NCI-H510A (cell line): ENCODE data around the gene ACOXL.

Source experiments
- DNase-seq: peaks from one replicate; lab custom pipeline; 2025; lab: John Stamatoyannopoulos, UW

ACOXL gene

DNA sequence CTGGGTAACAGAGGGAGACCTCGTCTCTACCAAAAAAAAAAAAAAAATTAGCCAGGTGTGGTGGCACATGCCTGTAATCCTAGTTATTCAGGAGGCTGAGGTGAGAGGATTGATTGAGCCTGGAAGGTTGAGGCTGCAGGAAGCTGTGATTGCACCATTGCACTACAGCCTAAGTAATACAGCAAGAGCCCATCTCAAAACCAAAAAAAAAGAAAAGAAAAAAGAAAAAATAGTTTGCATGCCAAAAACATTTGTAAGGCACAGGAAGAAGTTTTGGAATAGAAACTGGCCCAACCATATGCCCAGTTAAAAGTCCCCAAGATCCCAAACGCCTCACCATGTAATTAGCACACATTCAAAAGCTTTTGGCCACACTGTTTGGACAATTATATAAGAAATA is 13.4 kb upstream of the ACOXL start:
- DNase-seq, result no peak

DNA sequence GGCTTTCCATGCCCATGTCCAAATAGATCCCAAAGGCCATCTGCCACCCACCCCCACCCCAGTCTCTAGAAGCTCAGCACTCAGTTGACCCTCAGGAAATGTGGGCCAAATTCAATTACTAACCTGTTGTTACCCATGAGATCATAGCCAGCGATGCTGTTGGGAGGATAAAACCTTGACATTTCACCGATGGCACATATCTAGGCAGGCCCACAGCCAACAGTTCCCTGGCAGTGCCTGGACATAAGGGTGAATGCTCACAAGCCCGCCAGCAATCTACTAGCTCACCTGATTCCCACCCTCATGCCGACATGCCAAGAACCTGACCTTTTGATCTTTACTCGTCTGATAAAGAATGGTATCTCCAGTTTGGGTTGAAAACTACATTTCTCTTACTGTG is 11.8 kb upstream of the ACOXL start:
- no peak for DNase-seq

DNA sequence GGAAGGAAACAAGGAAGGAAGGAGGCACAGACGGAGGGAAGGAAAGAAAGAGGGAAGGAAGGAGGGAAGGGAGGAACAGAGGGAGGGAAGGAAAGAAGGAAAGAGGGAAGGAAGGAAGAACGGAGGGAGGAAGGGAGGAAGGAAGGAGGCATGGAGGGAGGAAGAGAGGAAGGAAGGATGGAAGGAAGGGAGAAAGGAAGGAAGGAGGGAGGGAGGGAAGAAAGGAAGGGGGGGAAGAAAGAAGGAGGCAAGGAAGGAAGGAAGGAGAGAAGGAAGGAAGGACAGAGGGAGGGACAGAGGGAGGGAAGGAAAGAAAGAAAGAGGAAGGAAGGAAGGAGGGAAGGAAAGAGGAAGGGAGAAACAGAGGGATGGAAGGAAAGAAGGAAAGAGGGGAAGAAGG is 7.6 kb upstream of the ACOXL start:
- DNase-seq, result no peak

DNA sequence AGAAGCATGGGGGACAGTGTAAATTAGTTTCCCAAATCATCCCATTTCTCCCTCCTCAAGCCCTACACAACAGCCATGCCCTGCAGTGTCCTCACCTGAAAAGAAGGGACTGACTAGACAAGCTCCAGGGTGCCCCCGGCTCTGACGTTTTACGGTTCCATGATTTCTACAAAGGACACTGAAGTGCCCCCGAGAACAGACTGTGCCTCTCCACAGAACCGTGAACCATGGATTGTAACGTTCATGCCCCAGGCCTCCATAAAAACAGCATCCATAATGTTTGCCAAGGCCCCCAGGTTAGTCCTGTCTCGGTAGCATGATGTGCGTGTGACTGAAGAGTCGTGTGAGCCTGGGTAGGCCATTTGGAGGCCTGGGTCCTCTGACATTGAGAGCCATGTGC is 7.0 kb upstream of the ACOXL start:
- no peak for DNase-seq

DNA sequence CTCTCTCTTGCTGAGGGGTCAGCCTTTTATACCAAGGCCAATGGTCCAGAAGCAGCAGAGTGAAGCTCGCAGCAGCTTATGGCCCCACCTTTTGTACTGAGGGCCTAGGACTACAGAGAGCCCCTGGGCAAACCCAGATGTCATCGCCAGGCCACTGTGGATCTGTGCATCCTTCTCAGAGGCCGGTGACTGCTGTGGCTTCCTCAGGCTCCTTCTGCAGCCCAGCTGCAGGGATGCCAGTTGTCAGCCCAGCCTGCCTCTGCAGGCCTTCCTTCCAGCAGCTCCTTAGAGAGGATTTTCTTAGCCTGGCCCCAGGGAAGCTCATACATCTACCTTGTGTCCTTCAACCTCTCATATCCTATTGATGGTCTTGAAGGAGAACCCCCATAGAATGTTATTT is 6.5 kb upstream of the ACOXL start:
- DNase-seq, result no peak

DNA sequence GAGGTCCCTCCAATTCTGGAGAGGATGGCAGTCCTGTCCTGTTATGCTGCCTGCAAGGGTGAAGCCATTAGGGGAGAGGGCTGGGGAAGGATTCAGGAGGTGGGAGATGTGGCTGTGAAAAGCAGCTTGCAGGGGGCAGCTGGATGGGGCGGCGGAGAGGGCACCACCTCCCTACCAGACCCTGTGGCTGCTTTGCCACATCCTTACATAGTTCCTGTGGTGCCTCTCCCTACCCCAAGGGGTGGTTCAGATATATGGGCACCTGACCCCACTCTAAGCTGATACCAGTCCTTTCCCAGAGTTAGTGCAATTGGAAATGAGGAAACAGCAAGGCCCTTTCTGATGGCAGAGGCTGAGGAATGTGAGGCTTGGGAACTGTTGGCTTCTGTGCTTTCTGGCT is 6.1 kb upstream of the ACOXL start:
- DNase-seq, result no peak

DNA sequence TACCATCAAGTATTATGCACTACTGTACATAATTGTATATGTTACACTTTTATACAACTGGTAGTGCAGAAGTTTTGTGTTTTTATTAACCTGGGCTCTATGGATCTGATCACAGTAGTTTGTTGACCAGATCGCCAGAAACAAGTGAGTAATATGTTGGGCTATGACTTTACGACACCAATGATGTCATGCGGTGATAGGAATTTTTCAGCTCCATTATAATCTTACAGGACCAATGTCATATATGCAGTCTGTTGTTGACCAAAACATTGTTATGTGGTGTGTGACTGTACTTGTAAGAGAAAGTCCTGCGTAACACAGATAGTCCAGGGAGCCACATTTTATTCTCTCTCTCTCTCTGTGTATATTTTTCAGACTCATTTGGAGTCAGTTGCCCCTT is 4.5 kb upstream of the ACOXL start:
- no peak for DNase-seq

DNA sequence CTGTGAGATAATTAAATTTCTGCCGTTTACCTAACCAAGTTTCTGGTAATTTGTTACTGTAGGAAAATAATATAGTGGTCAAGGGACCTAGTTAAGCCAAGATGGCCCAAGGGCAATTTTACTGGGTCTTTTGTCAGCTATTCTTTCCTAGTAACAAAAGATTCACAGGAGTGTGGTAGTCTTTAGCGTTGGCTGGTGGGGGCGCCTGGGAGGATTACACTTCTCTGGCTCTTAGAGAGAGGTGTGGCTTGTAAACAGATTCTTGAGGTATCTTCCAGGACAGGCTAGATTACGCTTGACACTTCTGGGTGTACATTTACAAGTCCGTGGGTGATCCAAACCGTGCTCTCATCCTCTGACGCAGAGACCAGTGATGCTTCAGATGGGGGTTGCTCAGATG is 3.3 kb upstream of the ACOXL start:
- no peak for DNase-seq

DNA sequence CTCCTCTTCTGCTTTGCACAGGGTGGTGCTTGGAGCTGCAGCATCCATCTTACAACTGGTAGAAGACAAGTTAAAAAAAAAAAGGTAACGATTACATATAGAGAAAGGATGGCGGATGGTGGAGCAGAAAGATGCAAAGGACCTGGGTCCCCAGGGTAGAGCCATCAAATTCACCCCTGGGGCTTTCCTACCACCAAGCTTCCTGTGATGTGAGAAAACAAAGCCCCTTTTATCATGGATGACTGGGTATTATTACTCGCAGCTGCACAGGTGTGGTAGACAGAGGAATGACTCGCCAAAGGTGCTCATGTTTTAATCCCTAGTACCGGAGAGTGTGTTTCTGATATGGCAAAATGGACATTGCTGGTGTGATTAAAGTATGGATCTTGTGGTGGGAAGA is 1.3 kb upstream of the ACOXL start:
- DNase-seq, result no peak

DNA sequence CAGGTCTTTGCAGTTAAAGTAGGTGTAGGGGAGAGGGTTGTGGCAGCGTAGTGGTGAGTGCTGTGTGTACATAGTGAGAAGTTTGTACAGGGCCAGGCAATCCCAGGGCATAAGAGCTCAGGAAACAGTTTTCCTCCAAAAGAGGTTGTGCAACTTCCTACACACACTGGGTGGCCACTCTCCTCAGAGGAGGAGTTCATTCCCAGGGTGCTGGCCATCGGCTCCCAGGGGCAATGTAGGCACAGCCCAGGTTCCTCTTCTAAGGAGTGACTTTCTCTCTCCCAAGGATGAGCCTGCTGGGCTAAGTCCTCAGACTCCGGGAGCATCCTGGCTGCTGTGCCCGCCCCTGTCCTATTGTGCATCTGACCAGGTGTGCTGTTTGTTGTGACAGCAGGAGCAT is 3.0 kb downstream of the ACOXL start:
- no peak for DNase-seq

DNA sequence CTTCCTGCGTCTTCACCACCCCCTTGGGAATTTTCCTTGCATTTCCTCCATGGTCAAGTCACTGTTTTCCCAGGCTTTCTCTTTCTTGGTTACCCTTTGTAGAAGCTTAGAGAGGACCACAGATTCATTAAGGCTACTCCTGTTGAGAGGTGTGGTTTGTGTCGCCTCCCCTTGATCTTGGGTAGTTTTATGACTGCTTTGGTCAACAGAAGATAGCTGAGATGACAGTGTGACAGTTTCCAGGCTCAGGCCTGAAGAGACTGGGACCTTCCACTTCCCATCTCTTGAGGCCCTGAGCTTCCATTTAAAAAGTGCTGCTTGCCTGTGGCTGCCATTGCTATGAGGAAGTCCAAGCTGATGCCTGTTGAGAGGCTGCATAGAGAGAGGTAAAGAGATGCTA is 5.4 kb downstream of the ACOXL start:
- DNase-seq, result no peak

DNA sequence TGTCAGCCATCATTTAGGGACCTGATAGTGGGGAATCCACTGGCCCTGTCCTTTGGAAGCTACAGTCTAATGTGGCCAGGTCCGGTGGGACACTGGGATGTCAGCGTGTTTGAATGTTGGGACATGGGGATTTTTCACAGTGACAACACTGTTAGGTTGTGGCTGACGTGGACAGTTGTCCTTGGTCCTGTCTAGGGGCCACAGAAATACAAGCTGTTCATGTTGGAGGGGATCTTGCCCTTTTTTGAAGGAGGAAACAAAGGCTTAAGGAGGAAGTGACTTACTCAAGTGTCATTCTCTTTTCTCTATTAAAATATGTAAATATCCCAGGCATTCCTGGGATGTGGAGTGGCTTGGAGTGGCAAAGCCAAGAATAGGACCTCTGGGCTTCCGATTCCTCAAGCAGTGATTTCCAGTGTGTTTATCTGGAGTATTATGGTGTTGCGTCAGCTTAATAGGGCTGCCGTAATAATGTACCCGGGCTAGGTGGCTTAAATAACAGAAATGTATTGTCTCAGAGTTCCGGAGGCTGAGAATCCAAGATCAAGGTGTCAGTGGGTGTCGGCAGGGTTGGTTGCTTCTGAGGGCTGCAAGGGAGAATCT is 8.5 kb downstream of the ACOXL start:
- no peak for DNase-seq

DNA sequence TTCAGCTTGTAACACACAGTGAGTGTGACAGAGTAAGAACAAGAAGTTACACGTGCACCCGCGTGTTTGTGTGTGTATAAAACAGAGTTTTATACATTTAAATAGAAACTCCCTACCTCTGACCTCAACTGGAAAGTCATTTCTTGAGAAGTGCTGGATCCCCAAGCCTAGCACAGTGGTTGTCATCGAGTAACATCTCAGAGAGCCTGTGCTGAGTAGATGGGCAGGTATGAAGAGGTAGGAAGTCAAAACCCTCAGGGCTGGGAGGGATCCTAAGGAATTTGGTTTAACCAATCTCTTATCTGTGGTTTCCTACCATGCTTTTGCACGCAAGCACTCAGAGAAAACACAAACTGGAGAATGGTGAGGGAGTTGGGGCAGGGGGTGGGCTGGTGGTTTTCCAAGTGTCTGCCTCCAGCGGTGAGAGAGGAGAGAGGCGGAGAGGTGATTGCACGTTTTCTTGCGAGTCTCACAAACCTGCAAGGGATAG is 9.2 kb downstream of the ACOXL start:
- DNase-seq, result no peak

DNA sequence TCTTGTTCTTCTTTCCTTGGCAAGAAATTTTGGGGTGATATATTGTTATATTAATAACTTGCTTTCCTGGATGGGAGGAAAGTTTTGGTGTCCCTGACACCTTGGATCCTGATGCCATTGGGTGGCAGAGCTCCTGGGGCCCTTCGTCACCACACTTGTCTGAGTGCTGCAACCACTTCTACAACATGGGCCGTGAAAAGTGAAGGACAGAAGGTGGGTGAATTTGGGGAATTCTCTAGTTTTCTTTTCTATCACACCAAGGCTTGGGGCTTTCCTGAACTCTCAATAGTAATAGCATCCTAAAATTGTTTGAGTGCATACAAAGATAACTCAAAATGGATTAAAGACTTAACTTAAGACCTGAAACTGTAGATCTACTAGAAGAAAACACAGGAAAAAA is 10.0 kb downstream of the ACOXL start:
- no peak for DNase-seq

DNA sequence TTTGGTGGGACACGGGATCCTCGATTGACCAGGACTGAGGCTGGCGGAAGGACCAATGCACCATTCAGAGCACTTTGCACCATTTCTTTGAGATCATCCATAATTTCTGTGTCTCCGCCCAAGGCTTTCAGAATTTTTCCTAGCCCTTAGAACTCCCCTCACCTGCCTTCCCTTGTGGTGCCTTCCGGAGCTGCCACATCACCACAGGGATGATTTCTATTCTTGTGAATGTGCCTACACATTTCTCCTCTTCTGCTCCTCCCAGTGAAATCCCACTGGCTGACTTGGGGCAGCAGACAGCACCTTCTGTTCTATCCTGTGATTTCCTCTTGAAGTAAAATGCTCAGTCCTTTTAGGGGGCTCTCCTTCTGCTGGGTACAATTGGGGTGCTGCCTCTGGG is 11.2 kb downstream of the ACOXL start:
- no peak for DNase-seq

DNA sequence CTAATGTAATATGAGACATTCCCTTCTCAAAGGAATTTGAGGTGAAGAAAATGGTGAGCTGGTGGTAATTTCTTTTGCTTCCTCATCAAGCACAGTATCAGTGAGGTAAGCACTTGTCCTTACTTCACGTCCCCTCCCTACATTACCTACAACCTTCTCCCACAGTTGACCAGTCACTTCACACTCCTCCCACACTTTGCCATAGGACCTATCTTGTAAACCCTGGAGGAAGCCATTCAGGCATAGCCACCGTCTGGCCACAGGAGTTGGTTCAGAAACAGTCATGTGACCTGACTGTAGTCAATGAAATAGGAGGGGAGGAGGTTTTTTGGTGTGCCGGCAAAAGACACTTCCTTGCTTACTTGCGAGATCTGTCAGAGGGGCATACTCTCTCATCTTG is 12.1 kb downstream of the ACOXL start:
- no peak for DNase-seq

DNA sequence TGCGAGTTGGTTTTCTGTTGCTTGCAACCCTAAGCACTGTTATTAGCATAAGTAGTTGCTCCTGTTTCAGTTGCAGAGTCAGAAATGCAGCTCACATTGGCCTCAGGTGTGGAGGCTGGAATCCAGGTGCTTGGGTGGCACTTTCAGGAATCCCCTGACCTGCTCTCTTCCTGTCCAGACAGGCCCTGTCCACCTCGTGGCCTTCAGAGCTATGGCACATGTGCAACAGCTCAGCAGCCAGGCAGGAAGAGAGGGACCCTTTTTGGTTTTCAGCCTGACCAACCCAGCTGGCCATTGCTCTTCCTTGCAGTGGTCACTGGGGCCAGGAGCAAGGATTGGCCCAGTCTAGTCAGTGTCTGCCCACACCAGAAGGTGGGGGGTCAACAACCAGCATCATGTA is 12.7 kb downstream of the ACOXL start:
- no peak for DNase-seq

DNA sequence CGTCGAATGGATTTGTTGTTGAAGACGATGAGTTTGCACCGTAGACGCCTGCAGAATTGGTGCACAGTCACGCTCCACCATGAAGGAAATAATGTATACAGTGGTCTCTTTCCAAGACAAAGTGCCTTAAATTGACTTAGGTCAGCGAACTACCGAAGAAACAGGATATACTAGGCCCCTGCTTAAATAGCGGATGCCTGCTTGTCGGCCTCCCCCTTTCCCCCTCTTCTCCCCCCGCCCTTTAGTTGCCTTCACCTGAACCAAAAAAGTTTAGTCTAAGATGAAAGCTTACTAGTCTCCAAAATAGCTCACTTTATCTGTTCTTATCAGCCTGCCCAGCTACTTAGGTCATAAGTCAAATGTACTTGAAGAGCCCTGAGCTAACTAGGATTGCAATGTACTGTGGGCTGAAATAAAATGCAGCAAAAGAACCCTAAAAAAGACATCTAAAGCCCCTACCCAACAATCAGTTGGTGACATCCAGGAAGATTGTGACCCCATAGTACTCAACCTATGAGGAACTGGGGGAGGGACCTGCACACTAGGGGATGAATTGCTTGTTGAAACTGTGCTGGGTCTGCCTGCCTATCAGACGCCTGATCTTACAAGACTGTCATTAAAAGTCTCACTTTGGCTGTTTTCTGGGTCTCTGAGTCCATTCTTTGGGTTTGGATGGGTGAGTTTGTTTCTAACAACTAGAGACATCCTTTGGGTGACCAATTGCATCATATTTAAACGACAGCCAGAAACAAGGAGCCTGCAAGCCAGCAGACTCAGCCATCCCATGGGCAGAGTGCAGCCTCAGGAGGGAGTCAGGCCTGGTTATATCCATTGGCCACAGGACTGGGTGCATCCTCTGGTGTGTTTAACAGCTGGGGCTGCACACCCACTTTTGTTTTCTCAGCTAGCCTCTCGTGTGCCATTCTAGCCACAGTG is 14.5 kb downstream of the ACOXL start:
- no peak for DNase-seq

DNA sequence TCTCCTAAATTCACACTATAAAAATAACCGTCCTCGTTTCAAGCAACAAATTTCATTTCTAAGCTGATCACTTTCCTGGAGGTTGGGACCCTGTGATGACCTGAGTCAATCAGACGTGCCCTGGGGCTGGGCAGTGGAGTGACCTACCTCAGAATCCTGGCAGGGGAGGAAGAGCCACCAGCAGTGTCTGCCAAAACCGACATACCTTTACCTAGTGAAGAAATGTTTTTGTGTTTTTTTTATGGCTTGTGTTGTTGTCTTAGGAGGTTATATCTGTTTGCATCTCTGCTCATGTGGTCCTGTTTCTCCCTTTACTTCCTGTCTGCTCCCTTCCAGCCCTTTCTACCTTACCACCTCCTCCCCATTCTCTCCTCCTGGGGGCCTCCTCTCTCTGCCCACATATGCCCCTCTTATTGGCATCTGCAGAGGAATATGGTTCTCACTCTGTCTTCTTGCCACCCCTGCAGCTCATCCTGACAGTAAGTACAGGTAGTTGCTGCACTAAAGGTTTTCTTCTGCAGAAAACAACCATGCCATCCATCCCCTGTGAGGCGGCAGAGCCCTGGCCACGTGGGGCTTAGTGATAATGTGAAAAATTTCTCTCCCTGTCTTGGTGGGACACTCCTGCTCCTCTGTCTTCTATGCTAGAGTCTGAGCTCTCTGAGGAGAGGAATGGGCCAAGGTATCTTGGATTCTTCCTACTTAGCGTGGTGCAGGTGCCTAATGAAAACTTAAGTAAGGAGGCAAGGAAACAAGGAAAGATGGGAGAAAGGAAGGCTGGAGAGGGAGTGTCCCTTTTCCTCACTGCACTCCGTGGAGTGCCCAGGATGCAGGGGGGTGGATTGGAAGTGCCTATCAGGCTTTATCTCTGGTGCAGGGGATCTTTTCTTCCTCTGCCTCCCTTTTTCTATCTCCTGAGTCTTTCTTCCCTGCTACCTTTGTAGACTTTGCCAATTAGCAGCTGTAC is 15.4 kb downstream of the ACOXL start:
- DNase-seq, result no peak

DNA sequence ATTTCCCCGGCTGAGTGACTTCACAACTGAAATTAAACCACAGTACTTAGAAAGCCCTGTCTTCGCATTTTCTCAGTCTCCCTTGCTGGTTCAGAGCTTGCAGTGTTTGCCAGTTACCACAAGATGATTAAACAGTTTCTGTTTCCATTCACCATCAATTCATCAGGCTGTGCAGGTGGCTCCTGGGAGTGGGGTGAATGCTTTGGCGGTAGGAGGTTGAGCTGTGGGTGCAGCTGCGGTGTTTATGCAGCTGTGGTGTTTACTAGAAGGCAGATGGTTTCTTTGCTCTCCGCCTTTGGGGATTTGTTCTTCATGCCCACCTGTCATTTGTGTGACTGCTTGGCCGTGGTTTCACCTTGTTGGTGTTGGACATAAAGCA is 16.1 kb downstream of the ACOXL start:
- DNase-seq, result peak; percentile 75

DNA sequence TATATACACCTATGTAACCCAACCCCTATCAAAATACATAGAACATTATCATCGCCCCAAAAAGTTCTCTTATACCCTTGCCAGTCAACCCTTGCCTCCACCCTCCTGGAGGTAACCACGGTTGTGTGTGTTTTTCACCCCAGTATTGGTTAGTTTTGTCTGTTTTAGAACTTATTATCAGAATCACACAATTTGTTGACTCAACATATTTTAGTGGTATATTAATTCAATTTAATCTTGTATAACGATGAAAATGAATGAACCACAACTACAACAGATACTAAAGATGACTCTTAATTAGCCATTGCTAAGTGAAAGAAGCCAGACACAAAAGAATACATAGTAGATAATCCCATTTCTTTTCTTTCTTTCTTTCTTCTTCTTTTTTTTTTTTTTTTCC is 19.3 kb downstream of the ACOXL start:
- DNase-seq, result no peak

DNA sequence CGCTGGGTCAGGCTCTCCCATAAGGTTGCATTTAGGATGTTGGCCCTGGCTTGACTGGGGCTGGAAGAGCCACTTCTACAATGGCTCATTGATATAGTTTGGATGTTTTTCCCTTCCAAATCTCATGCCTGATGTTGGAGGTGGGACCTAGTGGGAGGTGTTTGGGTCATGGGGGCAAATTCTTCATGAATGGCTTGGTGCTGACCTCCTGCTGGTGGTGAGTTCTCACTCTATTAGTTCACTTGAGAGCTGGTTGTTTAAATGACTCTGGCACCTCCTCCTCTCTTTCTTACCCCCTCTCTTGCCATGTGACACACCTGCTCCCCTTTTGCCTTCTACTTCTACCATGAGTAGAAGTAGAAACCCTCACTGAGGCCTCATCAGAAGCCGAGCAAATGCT is 20.5 kb downstream of the ACOXL start:
- no peak for DNase-seq
